Measurements from ENCODE around the gene PHACTR4.
"Not testable (repeated sequence)": the region's sequence is repeated elsewhere in the genome, so short reads cannot be mapped to it uniquely, and the experiment has no call there.

Gene PHACTR4

DNA sequence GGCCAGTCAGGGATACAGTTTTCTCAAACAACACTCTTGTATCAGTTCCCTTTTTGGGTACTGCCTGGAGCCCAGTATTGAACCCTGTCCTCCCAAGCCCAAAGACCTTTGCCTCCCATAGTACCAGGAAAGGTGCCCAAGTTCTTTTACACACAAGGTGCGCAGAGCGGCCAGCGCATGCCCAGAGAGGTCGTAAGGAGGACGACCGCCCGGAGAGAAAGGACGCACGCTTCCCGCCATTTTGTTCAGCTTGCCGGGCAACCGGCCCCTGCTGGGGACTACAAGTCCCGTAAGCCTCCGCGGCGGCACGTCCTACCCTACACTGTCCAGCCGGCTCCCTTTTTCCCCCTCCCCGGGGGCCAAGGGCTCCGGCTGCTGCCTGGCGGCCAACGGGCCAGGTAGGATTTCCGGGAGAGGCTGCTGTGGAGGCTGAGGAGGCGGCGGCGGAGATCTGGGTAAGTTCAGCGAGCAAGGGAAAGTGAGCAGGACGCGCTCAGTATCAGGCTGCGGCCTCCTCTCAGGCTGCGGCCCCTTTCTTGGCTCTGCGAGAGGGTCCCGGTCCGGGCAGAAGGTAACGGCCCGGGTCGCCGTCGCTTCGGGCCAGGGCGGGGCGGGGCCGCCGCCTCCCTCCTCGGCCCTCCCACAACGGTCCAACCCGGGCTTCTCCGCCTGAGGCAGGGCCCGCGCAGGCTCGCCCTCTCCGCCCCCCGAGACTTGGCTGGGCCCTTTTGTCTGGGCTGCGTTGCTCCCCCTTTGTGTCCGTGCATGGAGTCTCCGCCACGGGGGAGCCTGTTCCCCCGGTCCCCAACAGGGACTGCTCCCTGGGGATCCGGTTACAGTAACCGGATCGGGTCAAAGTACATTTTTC lies at the start of gene PHACTR4:
PHACTR4 (plus strand) TSS at position 370 of the 868 bp plus-strand sequence. CDS start 37,708 bp downstream, outside the sequence.
- DNase-seq (ENCODE audit: low read depth, low spot score), result peak; percentile 98

DNA sequence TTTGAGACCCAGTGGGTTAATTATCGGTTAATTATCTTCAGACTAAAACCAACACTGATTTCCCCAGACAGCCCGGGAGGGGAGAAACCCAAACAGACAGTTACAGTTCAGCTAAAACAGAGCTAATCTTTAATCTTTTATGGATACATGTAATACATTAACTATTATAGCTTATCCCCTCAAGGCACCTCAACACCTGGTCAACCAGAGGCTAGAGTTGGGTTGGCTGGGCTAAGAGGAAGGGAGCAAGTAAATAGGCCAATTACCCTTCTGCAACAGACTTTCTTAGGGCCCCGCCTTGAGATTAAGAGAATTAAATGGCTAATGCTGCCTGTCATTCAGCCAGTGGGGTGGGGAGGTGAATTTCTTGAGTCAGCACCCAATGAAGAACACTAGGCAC lies 47.3 kb upstream of the PHACTR4 start:
- no peak for DNase-seq (ENCODE audit: low read depth, low spot score)

DNA sequence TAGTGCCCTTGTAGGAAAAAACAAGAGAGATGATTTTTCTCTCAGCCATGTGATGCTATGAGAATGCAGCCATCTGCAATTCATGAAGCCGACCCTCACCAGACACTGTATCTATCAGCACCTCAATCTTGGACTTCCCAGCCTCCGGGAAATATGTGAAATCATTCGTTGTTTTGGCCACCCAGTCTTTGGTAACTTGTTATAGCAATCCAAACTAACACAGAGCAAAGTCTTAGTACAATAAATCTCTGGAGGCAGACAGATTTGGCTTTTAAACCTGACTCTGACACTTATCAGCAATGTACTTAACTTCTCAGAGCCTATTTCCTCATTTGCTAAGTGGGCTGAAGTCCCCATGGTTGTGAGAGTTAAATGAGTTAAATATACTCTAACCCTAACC lies 45.8 kb upstream of the PHACTR4 start:
- no peak for DNase-seq (ENCODE audit: low read depth, low spot score)

DNA sequence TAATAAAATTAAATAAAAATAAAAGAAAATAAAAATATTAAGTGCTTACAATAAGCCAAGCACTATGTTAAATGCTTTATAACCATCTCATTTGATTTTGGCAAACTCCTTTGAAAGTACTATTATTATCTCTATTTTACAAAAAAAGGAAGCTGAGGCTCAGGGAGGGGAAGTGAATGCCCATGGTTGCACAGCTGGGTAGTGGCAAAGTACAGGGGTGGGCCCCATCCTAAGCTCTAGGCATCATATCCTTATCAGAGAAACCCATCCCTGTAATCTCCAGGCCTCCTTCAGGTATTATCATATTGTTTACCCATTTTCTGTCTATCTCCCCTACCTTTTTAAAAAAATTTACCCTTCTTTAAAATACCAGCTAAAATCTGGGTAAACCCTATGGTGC lies 43.0 kb upstream of the PHACTR4 start:
- no peak for DNase-seq (ENCODE audit: low read depth, low spot score)

DNA sequence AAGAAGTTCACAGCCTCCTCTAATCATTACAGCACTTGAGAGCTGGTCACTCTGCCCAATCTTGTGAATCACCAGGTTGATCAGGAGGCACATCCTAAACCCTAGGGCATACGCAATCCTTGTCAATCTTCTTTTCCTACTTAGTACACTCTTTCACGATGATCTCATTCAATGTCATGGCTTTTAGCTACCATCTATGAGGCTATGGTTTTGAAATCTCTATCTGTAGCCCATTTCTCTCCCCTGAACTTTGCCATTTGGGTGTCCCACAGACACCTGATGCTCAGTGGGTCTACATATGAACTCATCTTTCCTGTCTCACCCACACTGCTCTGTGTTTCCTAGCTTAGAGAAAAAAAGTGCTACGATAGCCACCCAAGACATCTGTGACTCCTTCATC lies 42.6 kb upstream of the PHACTR4 start:
- DNase-seq (ENCODE audit: low read depth, low spot score), result no peak

DNA sequence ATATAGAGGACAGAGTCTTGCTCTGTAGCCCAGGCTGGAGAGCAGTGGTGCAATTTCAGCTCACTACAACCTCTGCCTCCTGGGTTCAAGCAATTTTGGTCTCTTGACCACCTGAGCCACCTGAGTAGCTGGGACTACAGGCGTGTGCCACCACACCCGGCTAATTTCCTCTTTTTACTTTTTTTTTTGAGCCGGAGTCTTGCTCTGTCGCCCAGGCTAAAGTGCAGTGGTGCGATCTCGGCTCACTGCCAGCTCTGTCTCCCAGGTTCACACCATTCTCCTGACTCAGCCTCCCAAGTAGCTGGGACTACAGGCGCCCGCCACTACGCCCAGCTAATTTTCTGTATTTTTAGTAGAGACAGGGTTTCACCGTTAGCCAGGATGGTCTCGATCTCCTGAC lies 42.1 kb upstream of the PHACTR4 start:
- not testable (repeated sequence) for DNase-seq (ENCODE audit: low read depth, low spot score)

DNA sequence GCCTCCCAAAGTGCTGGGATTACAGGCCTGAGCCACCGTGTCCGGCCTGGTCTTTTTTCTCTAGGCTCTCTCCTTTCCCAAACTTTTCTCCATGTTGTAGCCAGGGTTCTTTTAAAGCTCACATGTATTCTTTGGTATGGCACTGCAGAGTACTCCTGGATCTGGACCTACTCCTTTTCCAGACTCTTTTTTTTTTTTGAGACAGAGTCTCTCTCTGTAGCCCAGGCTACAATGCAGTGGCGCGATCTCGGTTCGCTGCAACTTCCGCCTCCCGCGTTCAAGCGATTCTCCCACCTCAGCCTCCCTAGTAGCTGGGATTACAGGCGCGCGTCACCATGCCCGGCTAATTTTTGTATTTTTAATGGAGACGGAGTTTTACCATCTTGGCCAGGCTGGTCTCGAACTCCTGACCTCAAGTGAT lies 41.3 kb upstream of the PHACTR4 start:
- no peak for DNase-seq (ENCODE audit: low read depth, low spot score)

DNA sequence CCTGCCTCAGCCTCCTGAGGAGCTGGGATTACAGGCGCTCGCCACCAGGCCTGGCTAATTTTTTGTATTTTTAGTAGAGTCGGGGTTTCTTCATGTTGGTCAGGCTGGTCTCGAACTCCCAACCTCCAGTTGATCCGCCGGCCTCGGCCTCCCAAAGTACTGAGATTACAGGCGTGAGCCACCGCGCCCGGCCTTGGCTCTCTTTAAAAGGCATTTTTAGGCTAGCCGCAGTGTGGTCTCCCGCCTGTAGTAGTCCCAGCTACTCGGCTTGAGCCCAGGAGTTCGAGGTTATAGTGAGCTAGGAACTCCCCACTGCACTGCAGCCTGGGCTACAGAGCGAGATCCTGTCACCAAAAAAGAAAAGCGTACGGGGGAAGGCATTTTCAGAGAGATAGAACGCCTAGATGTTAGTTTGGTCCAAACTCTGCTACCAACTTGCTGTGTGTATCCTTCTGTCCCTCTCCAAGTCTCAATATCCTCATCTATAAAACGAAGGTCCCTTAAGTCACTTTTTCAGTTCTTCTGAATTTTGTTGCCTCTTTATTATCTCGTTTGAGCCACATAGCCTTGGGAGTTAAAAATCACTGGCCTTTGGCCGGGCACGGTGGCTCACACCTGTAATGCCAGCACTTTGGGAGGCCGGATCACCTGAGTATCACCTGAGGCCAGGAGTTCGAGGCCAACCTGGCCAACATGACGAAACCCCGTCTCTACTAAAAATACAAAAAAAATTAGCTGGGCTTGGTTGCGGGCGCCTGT lies 40.0 kb upstream of the PHACTR4 start:
- DNase-seq (ENCODE audit: low read depth, low spot score), result peak; percentile 51

DNA sequence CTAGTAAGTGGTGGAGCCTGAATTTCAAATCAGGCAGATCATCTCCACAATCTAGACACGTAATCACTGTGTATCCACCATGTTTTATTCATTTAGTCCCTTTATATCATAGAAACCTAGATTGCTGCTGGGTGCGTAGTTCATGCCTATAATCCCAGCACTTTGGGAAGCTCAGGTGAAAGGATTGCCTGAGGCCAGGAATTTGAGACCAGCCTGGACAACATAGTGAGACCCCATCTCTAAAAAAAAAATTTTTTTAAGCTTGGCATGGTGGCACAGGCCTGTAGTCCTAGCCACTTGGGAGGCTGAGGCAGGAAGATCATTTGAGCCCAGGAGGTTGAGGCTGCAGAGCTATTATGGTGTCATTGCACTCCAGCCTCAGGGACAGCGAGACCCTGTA lies 30.6 kb upstream of the PHACTR4 start:
- no peak for DNase-seq (ENCODE audit: low read depth, low spot score)

DNA sequence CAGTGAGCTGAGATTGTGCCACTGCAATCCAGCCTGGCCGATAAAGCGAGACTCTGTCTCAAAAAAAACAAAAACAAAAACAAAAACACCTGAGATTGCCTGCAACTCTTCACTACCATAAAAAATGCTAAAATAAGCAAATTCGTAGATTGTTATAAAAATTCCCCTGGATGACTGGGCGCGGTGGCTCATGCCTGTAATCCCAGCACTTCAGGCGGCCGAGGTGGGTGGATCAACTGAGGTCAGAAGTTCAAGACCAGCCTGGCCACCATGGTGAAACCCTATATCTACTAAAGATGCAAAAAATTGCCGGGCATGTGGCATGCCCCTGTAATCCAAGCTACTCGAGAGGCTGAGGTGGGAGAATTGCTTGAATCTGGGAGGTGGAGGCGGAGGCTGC lies 30.0 kb upstream of the PHACTR4 start:
- no peak for DNase-seq (ENCODE audit: low read depth, low spot score)

DNA sequence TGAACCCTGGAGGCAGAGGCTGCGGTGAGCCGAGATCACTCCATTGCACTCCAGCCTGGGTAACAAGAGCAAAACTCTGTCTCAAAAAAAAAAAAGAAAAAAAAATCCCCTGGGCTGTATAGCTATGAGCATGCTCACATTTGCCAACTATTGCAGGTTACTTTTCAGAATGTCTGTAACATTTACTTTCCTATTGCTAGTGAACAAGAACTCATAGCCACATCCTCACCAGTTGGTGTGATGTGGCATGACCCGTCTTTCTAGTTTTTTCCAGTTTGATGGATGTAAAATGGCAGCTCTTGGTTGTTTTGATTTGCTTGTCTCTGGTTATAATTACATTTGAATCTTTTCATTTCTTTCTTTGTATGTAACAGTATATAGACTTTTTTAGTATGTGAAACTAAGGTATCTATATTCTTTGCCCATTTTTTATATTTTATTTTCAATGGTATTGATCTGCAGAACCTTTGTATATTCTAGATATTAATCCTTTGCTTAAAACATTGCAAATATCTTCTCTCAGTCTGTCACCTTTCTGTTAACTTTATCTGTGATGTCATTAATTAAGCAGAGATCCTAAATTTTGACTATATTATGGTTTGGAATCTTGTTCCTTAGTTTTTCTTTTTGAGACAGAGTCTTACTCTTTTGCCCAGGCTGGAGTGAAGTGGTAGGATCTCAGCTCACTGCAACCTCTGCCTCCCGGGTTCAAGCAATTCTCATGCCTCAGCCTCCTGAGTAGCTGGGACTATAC lies 29.1 kb upstream of the PHACTR4 start:
- no peak for DNase-seq (ENCODE audit: low read depth, low spot score)

DNA sequence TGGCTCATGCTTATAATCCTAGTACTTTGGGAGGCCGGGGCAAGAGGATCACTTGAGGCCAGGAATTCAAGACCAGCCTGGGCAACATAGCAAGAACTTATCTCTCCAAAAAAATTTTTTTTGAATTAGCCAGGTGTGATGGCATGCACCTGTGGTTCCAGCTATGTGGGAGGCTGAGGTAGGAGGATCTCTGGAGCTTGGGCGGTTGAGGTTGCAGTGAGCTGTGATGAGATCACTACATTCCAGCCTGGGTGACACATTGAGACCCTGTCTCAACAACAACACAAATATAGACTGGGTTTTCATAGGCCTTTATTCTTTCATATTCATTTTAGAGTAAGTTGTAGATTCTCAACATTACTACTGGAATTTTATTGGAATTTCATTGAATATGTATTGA lies 27.9 kb upstream of the PHACTR4 start:
- peak; percentile 50 for DNase-seq (ENCODE audit: low read depth, low spot score)

DNA sequence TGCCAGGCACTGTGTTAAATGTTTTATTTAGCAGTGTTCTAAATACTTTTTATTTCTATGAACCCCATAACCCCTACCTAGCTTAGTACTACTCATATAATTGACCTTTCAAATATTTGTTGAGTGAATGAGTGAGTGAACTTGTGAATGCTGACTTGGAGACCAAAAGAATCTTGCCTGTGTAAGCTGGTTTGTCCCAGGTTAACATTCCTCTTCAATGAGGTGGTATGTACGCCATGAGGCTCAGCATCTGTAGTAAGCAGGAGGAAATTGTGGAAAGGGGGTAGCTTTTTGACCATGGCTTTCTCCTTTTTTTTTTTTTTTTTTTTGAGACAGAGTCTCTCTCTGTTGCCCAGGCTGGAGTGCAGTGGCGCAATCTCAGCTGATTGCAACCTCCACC lies 26.1 kb upstream of the PHACTR4 start:
- peak; percentile 58 for DNase-seq (ENCODE audit: low read depth, low spot score)

DNA sequence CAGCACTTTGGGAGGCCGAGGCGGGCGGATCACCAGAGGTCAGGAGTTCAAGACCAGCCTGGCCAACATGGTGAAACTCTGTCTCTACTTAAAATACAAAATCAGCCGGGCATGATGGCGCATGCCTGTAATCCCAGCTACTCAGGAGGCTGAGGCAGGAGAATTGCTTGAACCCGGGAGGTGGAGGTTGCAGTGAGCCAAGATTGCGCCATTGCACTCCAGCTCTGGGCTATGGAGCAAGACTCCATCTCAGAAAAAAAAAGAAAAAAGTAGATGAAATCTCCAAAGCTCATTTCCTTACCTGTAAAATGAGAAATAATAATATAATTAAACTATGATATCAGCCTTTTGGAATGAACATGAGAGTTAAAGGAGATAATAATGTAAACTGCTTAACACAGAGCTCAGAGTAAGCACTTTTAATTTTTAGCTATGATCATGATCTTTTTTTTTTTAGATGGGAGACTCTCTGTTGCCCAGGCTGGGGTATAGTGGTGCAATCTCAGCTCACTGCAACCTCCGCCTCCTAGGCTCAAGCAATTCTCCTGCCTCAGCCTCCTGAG lies 16.2 kb upstream of the PHACTR4 start:
- not testable (repeated sequence) for DNase-seq (ENCODE audit: low read depth, low spot score)

DNA sequence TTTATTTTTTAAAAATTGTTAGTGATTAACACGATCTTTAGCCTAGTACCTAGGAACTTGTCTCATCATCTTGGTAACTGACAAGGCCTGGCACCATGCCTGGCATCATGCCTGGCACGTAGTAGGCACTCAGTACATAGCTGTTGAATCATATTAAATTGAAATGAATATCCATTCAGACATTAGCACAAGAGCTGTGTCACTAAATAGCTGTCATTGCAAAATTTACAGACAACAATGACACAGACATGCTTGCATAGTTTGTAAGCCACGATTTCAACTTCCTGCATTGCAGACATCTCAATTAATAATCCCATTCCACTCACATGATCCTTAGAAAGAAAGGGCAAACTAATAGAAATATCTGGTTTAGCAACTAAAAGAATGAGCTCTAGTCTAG lies 15.4 kb upstream of the PHACTR4 start:
- DNase-seq (ENCODE audit: low read depth, low spot score), result peak; percentile 47

DNA sequence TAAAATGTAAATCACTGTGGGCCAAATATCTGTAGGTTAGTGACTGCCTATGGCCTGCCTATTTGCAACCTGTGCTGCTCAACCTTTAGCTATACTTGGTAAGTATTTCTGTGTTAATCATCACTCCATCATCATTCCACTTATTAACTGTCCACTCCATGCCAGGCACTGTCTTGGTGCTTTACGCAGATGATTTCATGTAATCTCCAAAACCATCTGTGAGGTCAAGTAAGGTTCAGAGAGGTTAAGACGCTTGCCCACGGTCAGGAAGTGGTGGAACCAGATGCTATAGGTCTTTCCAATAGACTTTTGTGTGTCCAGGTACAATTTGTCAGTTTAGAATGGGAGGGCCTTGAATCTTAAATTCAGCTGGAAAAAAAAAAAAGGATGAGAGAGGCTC lies 10.8 kb upstream of the PHACTR4 start:
- no peak for DNase-seq (ENCODE audit: low read depth, low spot score)

DNA sequence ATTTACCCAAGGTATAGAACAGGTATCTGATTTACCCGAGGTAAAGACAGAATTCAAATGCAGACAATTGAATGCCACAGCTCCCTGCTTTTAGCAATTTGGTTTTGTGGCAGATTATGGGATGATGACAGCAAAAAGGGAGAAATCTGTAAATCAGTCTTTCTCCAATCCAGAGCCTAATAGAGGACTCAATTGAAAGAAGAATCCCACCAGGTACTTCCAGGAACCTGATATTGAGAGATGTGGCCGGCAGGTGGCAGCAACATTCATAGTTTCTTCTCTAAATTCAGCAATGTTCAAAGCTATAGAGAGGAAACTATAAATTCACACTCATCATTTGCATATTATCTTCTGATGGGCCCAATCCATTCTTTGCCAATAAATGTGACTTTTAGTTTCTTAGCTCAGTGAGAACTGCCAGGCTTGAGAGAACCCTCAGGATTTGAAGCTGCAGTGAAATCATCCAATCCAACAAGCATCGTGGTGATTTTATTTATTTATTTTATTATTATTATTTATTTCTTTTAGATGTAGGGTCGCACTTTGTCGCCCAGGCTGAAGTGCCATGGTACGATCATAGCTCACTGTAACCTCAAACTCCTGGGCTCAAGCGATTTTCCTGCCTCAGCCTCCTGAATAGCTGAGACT lies 9.8 kb upstream of the PHACTR4 start:
- DNase-seq (ENCODE audit: low read depth, low spot score), result peak; percentile 79

DNA sequence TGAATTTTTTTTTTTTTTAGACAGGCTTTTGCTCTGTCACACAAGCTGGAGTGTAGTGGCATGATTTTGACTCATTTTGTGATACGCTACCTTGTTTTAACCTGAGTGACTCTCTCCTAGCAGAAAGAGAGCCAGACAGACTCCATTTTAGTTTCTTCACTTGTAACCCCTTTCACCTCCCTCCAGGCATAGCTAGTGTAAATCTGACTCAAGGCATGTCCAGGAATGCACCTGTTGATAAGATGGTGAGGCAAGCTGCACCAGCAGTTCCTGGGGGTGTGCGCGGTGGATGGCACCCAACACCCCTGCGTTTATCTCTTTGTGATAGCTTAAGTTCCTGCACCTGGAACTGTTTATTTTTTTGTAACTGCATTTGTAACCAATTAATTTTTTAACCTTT lies 4.7 kb upstream of the PHACTR4 start:
- DNase-seq (ENCODE audit: low read depth, low spot score), result no peak

DNA sequence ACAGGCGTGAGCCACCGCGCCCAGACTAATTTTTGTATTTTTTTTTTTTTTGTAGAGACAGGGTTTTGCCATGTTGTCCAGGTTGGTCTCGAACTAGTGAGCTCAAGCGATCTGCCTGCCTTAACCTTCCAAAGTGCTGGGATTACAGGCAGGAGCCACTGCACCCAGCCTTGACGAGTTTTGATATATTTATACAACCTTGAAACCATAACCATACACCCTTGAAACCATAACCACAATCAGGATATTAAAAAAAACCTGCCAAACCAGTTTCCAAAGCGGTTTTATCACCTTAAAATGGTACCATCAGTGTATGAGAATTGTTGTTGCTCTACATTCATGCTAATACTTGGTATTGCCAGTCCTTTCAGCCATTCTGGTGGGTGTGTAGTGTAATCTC lies 3.7 kb upstream of the PHACTR4 start:
- no peak for DNase-seq (ENCODE audit: low read depth, low spot score)

DNA sequence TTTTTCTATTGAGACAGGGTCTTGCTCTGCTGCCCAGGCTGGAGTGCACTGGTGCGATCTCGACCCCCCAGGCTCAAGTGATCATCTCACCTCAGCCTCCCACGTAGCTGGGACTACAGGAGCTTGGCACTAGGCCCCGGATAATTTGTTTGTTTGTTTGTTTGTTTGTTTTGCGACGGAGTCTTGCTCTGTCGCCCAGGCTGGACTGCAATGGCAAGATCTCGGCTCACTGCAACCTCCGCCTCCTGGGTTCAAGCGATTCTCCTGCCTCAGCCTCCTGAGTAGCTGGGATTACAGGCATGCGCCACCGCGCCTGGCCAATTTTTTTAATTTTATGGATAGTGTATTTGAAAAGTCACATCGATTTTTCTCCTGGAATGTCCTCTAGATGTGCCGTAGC lies 932 bp upstream of the PHACTR4 start:
- DNase-seq (ENCODE audit: low read depth, low spot score), result not testable (repeated sequence)

Data from astrocyte of the hippocampus (primary cell).